GM18508 (cell line): ENCODE data around the gene PCNX3.
"Not testable (repeated sequence)": the region's sequence is repeated elsewhere in the genome, so short reads cannot be mapped to it uniquely, and the experiment has no call there.

Experiments used
- ATAC-seq: cut with Tn5 transposase; IDR thresholded peaks from one replicate; pipeline ENCODE4 v1.9.1; 2021; ENCODE audit warnings: moderate number of reproducible peaks; ENCODE audit not compliant: insufficient read depth, unreplicated experiment

Gene PCNX3

GRCh38 chr11:65637032-65637557 lies 21.5 kb downstream of the PCNX3 start:
- ATAC-seq: no peak

DNA sequence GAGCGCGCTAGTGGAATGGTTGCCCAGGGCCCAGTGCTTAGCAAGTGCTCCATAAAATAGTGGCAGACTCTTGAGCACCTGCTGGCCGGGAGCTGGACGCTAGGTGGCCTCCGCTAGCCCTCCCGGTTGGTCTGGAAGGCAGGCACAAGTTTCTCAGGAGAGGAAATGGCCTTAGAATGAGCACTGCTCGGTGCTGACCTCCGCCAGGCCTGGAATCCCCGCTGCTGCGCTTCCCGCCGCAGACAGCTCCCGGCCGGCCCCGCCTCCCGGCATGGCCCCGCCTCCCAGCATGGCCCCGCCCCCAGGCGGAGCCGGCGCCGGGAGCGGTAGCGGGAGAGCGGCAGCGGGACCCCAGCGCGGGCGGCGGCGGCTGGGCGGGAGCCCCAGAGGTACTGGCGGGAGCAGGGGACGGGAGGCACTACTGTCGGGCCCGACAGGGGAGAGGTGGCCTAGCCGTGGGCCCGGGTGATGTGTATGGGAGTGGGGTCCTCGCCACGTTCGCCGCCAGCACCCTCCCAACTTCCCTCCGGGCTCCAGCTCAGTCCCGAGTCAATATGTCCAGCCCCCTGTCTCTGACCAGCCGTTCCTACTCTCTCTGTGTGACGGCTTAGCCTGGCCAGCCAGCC lies 22.3 kb downstream of the PCNX3 start, which contains the start of gene SIPA1:
Gene SIPA1, plus strand, starts transcription at position 308 of the 626 bp plus-strand sequence. CDS start 2,821 bp downstream, outside the sequence.
- no peak for ATAC-seq

- not testable (repeated sequence) for ATAC-seq
These were observed 23.6 kb downstream of the PCNX3 start for GRCh38 chr11:65639228-65639597.

- ATAC-seq: no peak
These were observed 24.3 kb downstream of the PCNX3 start for GRCh38 chr11:65639623-65640482.

DNA sequence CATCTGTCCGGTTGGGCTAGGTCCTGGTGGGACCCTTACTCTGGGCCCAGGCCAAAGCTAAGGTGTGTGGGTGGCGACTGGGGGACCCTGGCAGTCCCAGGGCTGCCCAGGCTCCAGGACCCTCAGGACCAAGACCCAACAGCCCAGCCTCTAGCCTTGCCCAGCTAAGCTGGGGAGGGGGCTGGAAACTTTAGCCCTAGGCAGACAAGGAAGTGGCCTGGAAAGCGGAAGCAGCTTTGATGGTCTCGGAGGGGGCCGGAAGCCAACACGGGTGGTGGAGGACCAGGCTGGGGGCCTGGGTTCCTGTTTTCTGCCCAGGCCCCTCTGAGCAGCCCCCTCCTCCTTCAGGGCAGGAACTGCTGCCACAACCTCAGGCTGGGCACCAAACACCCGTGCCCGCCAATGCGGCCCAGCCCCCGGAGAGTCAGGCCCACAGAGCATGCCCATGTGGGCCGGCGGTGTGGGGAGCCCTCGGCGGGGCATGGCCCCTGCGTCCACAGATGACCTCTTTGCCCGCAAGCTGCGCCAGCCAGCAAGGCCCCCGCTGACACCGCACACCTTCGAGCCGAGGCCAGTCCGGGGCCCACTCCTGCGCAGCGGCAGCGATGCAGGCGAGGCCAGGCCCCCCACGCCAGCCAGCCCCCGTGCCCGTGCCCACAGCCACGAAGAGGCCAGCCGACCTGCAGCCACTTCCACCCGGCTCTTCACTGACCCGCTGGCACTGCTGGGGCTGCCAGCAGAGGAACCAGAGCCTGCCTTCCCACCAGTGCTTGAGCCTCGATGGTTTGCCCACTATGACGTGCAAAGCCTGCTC lies 25.1 kb downstream of the PCNX3 start:
- no peak for ATAC-seq

DNA sequence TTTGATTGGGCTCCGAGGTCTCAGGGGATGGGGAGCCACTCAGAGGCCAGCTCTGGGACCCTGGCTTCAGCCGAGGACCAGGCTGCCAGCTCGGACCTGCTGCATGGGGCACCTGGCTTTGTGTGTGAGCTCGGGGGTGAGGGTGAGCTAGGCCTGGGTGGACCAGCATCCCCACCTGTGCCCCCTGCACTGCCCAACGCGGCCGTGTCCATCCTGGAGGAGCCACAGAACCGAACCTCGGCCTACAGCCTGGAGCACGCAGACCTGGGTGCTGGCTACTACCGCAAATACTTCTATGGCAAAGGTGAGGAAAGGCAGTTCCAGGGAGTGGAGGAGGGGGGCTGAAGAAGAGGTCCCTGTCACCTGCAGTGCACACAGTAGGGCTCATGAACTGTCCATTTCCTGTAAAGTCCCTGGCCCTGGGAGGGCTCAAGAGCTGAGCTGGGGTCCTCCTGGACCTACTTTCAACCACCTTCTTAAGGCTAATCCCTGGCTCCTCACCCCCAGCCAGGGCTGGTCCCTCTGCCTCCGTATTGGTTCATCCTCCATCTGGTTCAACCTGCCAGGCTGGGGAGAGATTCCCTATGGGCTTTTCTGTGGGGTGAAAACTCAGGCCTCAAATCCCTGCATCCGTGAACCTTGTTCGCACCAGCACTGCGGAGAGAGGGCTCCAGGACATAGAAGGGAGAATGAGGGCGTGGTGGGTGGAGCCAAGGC lies 25.9 kb downstream of the PCNX3 start:
- ATAC-seq: no peak

DNA sequence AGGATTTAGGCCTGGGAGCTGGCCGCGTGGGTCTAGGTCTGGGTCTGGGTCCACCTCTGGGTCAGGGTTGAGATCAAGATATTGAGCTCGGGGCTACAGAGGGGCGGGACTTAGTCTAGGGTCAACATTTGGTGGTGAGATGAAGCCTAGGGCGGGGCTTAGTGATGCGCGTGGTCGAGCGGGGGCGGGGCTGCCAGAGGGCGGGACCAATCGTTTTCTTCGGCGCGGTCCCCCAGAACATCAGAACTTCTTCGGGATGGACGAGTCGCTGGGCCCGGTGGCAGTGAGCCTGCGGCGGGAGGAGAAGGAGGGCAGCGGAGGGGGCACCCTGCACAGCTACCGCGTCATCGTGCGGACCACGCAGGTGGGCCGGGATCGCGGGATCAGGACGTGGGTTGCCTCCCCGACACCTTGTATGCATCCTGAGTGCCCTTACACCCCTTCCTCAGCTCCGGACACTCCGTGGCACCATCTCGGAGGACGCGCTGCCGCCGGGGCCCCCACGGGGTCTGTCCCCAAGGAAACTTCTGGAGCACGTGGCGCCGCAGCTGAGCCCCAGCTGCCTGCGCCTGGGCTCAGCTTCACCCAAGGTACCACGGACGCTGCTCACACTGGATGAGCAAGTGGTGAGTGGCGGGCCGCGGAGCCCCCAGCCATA lies 26.6 kb downstream of the PCNX3 start:
- ATAC-seq: no peak

GRCh38 chr11:65643971-65644370 lies 28.4 kb downstream of the PCNX3 start:
- no peak for ATAC-seq

- ATAC-seq: no peak
These were observed 29.3 kb downstream of the PCNX3 start for GRCh38 chr11:65644837-65645236.

DNA sequence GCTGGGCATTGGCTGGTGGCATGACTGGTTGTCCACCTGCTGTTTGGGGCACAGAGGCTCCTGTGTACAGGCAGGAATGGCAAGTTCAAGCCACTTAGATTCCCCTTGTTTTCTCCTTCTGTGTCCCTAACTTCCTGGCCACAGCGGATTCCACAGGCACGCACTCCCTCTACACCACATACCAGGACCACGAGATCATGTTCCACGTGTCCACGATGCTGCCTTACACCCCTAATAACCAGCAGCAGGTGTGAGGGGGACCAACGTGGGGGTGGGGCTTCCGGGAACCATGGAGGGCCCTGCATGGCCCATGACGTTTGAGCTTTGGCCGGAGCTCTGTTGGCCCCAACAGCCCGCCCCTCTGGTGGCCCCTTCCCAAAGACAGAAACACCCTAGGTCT lies 30.1 kb downstream of the PCNX3 start:
- ATAC-seq: no peak

DNA sequence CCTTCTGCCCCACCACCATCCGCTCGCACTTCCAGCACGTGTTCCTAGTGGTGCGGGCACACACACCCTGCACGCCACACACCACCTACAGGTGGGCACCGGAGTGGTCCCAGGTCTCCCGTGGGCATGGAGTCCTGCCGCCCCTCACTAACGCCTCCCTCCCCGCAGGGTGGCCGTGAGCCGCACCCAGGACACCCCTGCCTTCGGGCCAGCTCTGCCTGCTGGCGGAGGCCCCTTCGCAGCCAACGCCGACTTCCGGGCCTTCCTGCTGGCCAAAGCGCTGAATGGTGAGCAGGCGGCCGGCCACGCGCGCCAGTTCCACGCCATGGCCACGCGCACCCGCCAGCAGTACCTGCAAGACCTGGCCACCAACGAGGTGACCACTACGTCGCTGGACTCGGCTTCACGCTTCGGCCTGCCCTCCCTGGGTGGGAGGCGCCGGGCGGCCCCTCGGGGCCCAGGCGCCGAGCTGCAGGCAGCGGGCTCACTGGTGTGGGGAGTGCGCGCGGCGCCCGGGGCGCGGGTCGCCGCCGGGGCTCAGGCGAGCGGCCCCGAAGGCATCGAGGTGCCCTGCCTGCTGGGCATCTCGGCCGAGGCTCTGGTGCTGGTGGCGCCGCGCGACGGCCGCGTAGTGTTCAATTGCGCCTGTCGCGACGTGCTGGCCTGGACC lies 30.8 kb downstream of the PCNX3 start:
- ATAC-seq: no peak

- ATAC-seq: no peak
These were observed 31.6 kb downstream of the PCNX3 start for GRCh38 chr11:65646958-65647701.

DNA sequence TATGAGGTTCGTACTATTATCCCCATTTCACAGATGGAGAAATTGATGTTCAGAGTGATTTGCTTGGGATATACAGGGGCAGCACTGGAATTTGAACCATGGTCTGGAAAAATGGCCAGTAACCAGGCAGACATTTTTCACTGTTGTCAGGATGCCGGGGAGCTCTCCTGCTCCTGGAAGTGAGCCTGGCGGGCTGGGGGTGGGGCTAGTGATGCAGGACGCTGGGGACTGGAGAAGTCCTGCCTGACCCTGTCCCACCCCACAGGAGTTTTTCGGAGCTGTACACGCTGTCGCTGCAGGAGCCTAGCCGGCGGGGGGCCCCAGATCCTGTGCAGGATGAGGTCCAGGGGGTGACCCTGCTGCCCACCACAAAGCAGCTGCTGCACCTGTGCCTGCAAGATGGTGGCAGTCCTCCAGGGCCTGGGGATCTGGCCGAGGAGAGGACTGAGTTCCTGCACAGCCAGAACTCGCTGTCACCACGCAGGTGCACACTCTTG lies 33.5 kb downstream of the PCNX3 start:
- no peak for ATAC-seq

DNA sequence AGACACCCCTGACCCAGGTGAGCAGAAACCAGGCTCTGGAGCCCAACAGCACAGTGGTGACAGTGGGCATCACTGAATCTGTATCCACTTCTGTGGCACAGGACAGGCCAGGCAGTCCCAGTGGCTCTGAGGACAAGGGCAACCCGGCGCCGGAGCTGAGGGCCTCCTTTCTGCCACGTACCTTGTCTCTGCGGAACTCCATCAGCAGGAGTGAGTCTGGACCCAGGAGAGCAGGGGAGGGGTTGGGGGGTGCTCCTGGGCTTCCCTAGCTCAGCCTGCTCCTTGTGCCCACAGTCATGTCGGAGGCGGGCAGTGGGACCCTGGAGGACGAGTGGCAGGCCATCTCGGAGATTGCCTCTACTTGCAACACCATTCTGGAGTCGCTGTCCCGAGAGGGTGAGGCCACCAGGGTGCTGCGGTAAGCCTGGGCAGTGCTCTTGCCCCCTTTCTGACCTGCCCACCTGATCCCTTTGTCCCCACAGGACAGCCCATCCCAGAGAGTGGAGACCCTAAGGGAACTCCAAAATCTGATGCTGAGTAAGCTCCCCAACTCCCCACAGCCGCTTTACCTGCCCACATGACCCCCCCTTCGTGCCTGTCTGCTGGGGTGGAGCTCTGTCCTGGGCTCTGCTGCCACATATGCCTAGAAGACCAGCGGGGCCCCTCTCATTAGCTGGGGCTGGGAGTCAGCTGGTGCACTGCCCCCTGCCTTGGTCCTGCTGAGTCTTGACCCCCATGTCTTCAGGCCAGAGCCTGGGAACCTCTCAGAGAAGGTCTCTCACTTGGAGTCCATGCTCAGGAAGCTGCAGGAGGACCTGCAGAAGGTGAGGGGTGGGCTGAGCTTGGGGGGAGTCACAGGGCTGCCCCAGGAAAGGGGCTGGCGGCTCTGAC lies 34.3 kb downstream of the PCNX3 start:
- no peak for ATAC-seq

DNA sequence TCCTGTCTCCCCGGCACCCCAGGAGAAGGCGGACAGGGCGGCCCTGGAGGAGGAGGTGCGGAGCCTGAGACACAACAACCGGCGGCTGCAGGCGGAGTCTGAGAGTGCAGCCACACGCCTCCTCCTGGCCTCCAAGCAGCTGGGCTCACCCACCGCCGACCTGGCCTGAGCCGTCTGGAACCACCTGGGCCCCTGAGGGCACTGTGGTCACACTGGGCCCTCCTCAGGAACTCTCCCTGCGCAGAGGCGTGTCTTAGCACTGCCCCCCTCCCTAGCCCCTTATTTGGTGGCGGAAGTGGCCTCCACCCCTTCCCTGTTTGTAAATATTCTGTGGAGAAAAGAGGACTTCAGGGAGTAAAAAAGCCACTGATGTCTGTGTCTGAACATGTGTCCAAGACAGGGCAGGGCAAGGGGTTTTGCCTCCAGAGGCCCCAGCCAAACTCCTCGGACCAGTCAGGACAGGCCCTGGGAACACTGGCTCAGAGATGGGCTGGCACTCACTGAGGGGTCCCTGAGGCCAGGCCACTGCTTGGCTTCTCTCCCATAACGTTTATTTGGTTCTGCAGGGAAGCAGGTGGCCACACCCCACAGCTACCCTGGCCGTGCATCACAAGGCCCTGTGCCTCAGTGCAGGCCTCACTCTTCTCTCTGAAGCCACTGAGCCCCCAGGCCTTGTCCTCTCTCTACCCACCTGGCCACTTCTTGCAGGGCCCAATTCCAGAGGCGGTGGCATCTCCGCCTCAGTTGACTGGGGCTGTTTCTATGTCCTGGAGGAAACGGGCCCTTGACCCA lies 35.2 kb downstream of the PCNX3 start:
- ATAC-seq: no peak

DNA sequence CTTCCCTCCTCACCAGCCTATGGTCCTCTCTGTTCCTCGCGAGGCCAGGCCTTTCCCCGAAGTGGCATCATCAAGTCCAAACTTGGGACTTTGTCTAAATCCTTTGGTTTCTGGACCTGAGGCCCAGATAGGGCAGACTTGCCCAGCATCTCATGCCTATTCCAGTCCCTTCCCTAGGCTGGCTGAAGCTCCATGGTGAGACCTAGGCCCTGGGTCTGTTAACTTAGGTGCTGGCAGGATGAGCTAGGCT lies 35.7 kb downstream of the PCNX3 start:
- no peak for ATAC-seq
